ENCODE results near the gene EIF1.
"Not testable (repeated sequence)": the region's sequence is repeated elsewhere in the genome, so short reads cannot be mapped to it uniquely, and the experiment has no call there.

The EIF1 gene

GRCh38 chr17:41655611-41656111 lies 33.0 kb upstream of the EIF1 start:
- no peak for DNase-seq (ENCODE audit: low read depth)

- no peak for DNase-seq (ENCODE audit: low read depth)
Observed at GRCh38 chr17:41656249-41657023, 32.2 kb upstream of the EIF1 start.

GRCh38 chr17:41657176-41657754 lies 31.4 kb upstream of the EIF1 start:
- DNase-seq (ENCODE audit: low read depth): no peak

- no peak for DNase-seq (ENCODE audit: low read depth)
Observed at GRCh38 chr17:41657936-41658335, 30.7 kb upstream of the EIF1 start.

- DNase-seq (ENCODE audit: low read depth): no peak
Observed at GRCh38 chr17:41658846-41659245, 29.8 kb upstream of the EIF1 start.

- DNase-seq (ENCODE audit: low read depth): no peak
Observed at GRCh38 chr17:41659427-41660212, 29.1 kb upstream of the EIF1 start.

- DNase-seq (ENCODE audit: low read depth): no peak
Observed at GRCh38 chr17:41660221-41660711, 28.4 kb upstream of the EIF1 start.

GRCh38 chr17:41663451-41664171 lies 25.1 kb upstream of the EIF1 start:
- DNase-seq (ENCODE audit: low read depth): no peak

GRCh38 chr17:41664172-41664457 lies 24.6 kb upstream of the EIF1 start:
- no peak for DNase-seq (ENCODE audit: low read depth)

GRCh38 chr17:41664587-41665565 lies 23.8 kb upstream of the EIF1 start:
- no peak for DNase-seq (ENCODE audit: low read depth)

- DNase-seq (ENCODE audit: low read depth): peak; percentile 87
Observed at GRCh38 chr17:41665566-41666236, 23.0 kb upstream of the EIF1 start.

- DNase-seq (ENCODE audit: low read depth): peak; percentile 49
Observed at GRCh38 chr17:41666237-41666641, 22.4 kb upstream of the EIF1 start.

GRCh38 chr17:41666708-41667279 lies 21.9 kb upstream of the EIF1 start:
- peak; percentile 74 for DNase-seq (ENCODE audit: low read depth)

- no peak for DNase-seq (ENCODE audit: low read depth)
Observed at GRCh38 chr17:41667280-41668041, 21.2 kb upstream of the EIF1 start.

- no peak for DNase-seq (ENCODE audit: low read depth)
Observed at GRCh38 chr17:41672153-41672552, 16.5 kb upstream of the EIF1 start.

GRCh38 chr17:41675157-41676057 lies 13.3 kb upstream of the EIF1 start:
- DNase-seq (ENCODE audit: low read depth): not testable (repeated sequence)

GRCh38 chr17:41676058-41676419 lies 12.6 kb upstream of the EIF1 start:
- no peak for DNase-seq (ENCODE audit: low read depth)

GRCh38 chr17:41678411-41678906 lies 10.2 kb upstream of the EIF1 start:
- DNase-seq (ENCODE audit: low read depth): no peak

Measured in activated T-helper 1 cell treated with Interleukin-2 at 50 U/mL for 16 hours (primary cell).